ENCODE measurements around the gene MED27.

- TF ChIP-seq SIN3A (conservative IDR thresholded peaks at IDR 0.05 in 1 of 2, IDR thresholded peaks at IDR 0.05 in 1 of 2; ENCODE audit: low read depth in 1 of 2, low read length in 2 of 2), result no peak
- TF ChIP-seq POLR2AphosphoS5 (IDR thresholded peaks at IDR 0.05; ENCODE audit: low read depth, low read length), result no peak
- TF ChIP-seq RFX5 (IDR thresholded peaks at IDR 0.05; ENCODE audit: borderline replicate concordance, low read depth, low read length), result no peak
- no peak for TF ChIP-seq PHF8 (conservative IDR thresholded peaks at IDR 0.05; ENCODE audit: low read depth, low read length)
- TF ChIP-seq JUND (IDR thresholded peaks at IDR 0.05; ENCODE audit: low read length), result no peak
- no peak for TF ChIP-seq SP4 (IDR thresholded peaks at IDR 0.05; ENCODE audit: low read length)
- no peak for TF ChIP-seq ZNF274 (IDR thresholded peaks at IDR 0.05; ENCODE audit: borderline replicate concordance, extremely low read depth, low read length)
- TF ChIP-seq KDM5A (IDR thresholded peaks at IDR 0.05; ENCODE audit: low read length), result no peak
These were observed 96.9 kb downstream of the MED27 start for GRCh38 chr9:131982671-131983239.
